ENCODE data around the gene MGME1. TPM values are rescaled to one million over a fixed set of nuclear protein-coding genes. Genes with fewer than 3 reads are reported as not detected.

Gene MGME1
- total and polyA plus RNA-seq, 2 of the 13 experiments (the other 11 are each of a cell fraction or from before 2014, with no cell fraction given): 36.7 to 66.6 TPM

DNA sequence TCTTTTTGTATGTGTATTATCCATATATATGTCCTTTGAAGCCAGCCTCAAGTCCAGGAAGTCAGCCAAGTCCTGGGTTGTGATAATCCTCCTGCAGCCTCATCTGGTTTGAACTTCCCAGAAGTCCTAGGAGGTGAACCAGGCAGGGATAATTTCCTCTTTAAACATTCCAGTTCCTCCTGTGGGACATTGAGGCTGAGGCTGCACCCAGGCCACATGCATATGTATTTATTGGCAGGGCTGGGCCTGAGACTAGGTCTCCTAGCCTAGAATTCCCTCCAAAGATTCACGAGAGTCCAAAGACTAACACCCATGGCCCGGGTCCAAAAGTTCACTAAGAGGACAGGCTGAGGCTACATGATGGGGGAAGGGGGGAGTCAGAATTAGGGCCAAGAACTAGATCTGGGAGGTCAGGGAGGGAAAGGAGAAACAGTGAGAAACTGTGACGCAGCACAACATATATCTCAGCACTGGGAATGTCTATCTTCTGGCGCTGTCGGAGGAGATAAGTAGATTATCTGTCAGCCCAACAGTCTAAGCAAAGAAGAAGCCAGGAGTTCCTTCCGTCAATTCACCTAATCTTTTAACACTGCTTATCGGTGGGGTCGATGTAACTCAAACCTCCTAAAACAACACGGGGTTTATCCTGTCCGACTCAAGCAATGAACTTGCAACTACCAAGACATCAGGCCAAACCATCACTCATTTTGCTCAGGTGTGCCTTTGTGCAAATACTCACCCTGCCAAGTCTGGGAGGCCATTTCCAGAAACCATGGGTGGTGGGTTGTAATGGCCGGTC lies 43.5 kb upstream of the MGME1 start (continued):
- TF ChIP-seq HCFC1 (IDR thresholded peaks at IDR 0.05; ENCODE audit: low read depth, low read length): no peak
- no peak for TF ChIP-seq ZFP37 (CRISPR knock-in tag; IDR thresholded peaks at IDR 0.05; ENCODE audit: borderline replicate concordance)
- TF ChIP-seq, protein P1, sequence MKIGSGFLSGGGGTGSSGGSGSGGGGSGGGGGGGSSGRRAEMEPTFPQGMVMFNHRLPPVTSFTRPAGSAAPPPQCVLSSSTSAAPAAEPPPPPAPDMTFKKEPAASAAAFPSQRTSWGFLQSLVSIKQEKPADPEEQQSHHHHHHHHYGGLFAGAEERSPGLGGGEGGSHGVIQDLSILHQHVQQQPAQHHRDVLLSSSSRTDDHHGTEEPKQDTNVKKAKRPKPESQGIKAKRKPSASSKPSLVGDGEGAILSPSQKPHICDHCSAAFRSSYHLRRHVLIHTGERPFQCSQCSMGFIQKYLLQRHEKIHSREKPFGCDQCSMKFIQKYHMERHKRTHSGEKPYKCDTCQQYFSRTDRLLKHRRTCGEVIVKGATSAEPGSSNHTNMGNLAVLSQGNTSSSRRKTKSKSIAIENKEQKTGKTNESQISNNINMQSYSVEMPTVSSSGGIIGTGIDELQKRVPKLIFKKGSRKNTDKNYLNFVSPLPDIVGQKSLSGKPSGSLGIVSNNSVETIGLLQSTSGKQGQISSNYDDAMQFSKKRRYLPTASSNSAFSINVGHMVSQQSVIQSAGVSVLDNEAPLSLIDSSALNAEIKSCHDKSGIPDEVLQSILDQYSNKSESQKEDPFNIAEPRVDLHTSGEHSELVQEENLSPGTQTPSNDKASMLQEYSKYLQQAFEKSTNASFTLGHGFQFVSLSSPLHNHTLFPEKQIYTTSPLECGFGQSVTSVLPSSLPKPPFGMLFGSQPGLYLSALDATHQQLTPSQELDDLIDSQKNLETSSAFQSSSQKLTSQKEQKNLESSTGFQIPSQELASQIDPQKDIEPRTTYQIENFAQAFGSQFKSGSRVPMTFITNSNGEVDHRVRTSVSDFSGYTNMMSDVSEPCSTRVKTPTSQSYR (CRISPR knock-in tag; IDR thresholded peaks at IDR 0.05; ENCODE audit: borderline replicate concordance): peak; percentile 66
- TF ChIP-seq ATF1 (CRISPR knock-in tag; IDR thresholded peaks at IDR 0.05): no peak
- no peak for TF ChIP-seq PHF5A (CRISPR knock-in tag; IDR thresholded peaks at IDR 0.05; ENCODE audit: low read depth, unreplicated experiment)
- TF ChIP-seq ZNF891 (CRISPR knock-in tag; IDR thresholded peaks at IDR 0.05): no peak
- TF ChIP-seq, protein P2, sequence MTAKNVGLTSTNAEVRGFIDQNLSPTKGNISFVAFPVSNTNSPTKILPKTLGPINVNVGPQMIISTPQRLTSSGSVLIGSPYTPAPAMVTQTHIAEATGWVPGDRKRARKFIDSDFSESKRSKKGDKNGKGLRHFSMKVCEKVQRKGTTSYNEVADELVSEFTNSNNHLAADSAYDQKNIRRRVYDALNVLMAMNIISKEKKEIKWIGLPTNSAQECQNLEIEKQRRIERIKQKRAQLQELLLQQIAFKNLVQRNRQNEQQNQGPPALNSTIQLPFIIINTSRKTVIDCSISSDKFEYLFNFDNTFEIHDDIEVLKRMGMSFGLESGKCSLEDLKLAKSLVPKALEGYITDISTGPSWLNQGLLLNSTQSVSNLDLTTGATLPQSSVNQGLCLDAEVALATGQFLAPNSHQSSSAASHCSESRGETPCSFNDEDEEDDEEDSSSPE (CRISPR knock-in tag; IDR thresholded peaks at IDR 0.05): peak; percentile 23; the same call in 1 of the 2 replicates
- TF ChIP-seq ZNF10 (CRISPR knock-in tag; IDR thresholded peaks at IDR 0.05; ENCODE audit: borderline replicate concordance, low read depth): no peak
- TF ChIP-seq, protein P3, sequence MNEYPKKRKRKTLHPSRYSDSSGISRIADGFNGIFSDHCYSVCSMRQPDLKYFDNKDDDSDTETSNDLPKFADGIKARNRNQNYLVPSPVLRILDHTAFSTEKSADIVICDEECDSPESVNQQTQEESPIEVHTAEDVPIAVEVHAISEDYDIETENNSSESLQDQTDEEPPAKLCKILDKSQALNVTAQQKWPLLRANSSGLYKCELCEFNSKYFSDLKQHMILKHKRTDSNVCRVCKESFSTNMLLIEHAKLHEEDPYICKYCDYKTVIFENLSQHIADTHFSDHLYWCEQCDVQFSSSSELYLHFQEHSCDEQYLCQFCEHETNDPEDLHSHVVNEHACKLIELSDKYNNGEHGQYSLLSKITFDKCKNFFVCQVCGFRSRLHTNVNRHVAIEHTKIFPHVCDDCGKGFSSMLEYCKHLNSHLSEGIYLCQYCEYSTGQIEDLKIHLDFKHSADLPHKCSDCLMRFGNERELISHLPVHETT (CRISPR knock-in tag; conservative IDR thresholded peaks at IDR 0.05): no peak
- TF ChIP-seq, protein P4, sequence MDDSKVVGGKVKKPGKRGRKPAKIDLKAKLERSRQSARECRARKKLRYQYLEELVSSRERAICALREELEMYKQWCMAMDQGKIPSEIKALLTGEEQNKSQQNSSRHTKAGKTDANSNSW (CRISPR knock-in tag; IDR thresholded peaks at IDR 0.05; ENCODE audit: borderline replicate concordance): no peak
- no peak for TF ChIP-seq NR2F2 (IDR thresholded peaks at IDR 0.05; ENCODE audit: borderline replicate concordance, low read depth)
- TF ChIP-seq, protein P5, sequence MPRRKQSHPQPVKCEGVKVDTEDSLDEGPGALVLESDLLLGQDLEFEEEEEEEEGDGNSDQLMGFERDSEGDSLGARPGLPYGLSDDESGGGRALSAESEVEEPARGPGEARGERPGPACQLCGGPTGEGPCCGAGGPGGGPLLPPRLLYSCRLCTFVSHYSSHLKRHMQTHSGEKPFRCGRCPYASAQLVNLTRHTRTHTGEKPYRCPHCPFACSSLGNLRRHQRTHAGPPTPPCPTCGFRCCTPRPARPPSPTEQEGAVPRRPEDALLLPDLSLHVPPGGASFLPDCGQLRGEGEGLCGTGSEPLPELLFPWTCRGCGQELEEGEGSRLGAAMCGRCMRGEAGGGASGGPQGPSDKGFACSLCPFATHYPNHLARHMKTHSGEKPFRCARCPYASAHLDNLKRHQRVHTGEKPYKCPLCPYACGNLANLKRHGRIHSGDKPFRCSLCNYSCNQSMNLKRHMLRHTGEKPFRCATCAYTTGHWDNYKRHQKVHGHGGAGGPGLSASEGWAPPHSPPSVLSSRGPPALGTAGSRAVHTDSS (CRISPR knock-in tag; conservative IDR thresholded peaks at IDR 0.05): no peak
- TF ChIP-seq POGZ (CRISPR knock-in tag; IDR thresholded peaks at IDR 0.05): no peak
- no peak for TF ChIP-seq RAD51 (IDR thresholded peaks at IDR 0.05; ENCODE audit: borderline replicate concordance)
- TF ChIP-seq ZNF264 (CRISPR knock-in tag; IDR thresholded peaks at IDR 0.05): 0 out of 2 replicates have a peak, but pooled peaks have one; percentile 27
- no peak for TF ChIP-seq NR2F6 (IDR thresholded peaks at IDR 0.05)
- TF ChIP-seq NR2F6 (CRISPR knock-in tag; IDR thresholded peaks at IDR 0.05): no peak
- no peak for TF ChIP-seq ARNT (IDR thresholded peaks at IDR 0.05)

Data from HepG2 (cell line).